GM12873 (cell line): ENCODE results near the gene MICALL2.

ENCODE experiments used
- TF ChIP-seq, protein P1 (sequence below): IDR thresholded peaks from 2 replicates; pipeline ENCODE4 v1.5.1; 2012; ENCODE audit warnings: low read depth, mild to moderate bottlenecking, moderate library complexity, low read length, control low read depth; ENCODE audit not compliant: insufficient read depth; ENCODE audit errors: missing control alignments

Gene MICALL2

DNA sequence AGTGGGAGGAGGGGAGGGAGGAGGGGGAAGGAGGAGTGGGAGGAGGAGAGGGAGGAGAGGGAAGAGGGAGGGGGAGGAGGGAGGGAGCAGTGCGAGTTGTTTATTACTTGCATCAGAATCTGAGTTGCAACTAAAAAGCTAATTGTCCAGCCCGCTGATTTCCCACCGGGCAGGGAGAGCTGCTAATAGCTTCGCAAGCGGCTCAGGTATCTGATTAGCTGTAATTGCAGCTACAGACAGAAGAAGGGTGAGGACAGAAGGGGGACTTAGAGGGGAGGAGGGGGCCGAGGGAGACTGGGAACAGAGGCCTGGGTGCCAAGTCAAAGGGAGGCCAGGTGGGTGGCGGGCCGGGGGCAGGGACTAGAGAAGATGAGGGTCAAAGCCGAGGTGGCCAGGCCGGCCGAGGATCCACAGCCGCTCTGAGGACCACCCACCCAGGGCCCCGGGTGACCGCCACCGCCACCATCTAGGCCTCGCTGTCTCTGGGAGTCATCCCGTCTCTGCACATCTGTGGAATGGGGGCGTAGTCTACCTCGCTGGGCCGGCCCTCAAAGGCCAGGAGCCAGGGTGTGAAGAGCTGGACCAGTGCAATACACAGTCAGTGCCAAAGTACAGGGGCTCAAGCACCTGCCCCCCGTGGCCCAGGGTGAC, 54.2 kb downstream of the MICALL2 start:
- TF ChIP-seq, protein P1, sequence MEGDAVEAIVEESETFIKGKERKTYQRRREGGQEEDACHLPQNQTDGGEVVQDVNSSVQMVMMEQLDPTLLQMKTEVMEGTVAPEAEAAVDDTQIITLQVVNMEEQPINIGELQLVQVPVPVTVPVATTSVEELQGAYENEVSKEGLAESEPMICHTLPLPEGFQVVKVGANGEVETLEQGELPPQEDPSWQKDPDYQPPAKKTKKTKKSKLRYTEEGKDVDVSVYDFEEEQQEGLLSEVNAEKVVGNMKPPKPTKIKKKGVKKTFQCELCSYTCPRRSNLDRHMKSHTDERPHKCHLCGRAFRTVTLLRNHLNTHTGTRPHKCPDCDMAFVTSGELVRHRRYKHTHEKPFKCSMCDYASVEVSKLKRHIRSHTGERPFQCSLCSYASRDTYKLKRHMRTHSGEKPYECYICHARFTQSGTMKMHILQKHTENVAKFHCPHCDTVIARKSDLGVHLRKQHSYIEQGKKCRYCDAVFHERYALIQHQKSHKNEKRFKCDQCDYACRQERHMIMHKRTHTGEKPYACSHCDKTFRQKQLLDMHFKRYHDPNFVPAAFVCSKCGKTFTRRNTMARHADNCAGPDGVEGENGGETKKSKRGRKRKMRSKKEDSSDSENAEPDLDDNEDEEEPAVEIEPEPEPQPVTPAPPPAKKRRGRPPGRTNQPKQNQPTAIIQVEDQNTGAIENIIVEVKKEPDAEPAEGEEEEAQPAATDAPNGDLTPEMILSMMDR = no peak

GRCh38 chr7:1404460-1404809, 54.8 kb downstream of the MICALL2 start:
- TF ChIP-seq, protein P1 = no peak

DNA sequence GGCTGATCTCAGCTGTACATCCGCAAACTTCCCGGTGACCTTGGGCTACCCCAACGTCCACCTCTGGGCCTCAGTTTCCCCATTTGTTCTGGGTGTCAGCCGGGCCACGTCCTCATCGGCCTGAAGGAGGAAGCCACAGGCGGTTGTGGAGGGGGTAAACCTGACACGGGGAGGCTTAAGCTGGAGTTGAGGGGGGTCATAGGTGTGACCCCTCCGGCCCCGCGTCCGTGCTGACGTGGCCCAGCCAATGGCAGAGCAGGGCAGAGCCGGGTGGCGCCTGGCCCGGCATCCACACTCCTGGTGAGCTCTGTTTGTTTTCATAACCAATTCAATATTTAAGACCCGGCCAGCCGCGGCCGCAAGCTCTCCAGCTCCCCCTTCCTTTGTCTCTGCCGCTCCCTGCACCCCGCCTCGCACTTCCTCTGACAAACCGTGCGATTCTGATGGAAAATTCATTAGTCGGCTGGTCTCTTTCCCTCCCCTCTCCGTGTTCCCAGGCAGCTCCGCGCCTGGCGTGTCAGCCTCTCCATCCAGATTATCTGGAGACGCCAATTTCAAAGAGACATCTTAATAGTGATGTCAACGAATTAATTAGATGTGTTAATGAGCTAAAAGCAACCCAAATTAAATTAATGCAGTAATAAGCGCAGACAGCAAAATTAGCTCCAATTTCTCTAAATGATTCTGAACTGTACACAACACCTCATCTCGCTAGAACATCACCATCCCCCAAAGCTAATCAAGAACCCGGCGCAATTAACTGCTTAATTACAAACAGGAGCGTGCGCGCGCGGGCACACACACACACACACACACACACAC, 55.4 kb downstream of the MICALL2 start:
- TF ChIP-seq, protein P1 = no peak

GRCh38 chr7:1402791-1403637, 56.3 kb downstream of the MICALL2 start:
- TF ChIP-seq, protein P1 = no peak

DNA sequence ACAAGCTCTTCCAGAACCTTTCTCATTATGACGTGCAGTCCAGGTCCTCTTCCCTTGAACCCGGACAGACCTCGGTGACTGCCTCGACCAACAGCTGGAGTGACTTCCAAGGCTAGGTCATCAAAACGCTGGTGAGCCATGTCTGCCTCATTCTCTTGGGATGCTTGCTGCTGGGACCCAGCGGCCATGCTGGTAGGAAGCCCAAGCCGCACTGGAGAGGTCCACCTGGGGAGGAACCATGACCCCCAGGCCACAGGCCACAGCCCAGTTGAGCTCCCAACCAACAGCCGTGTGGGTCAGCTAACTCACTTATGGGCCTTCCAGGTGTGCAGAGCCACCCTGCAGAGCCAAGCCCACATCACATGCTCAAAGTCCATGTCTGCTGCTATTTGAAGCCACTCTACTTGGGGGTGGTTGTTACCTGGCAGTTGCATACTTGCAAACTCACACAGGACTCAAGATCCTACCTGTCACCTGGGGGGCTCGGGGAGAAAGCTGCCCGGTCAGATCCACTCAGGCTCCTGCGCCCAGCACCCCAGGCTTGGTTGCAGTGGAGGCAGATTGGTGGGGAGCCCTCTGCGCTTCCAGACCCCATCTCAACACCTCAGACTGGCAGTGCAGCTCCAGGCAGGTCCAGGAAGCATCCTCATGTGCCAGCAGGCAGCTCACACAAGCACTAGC, 57.0 kb downstream of the MICALL2 start:
- TF ChIP-seq, protein P1 = no peak

DNA sequence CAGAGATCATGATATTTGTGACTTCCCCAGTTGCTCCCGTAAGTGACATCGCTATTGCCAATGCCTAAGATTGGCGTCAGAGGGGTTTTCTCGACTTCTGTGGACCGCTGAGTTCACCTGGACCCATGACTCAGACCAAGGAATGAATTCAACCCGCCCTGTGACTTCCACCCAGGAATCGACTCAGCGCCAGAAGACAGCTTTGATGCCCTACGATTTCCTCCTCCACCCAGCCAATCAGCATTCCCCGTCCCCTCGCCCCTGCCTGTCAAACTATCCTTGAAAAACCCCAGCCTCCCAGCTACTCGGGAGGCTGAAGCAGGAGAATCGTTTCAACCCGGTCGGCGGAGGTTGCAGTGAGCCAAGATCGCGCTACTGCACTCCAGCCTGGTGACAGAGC, 58.3 kb downstream of the MICALL2 start:
- TF ChIP-seq, protein P1 = no peak

DNA sequence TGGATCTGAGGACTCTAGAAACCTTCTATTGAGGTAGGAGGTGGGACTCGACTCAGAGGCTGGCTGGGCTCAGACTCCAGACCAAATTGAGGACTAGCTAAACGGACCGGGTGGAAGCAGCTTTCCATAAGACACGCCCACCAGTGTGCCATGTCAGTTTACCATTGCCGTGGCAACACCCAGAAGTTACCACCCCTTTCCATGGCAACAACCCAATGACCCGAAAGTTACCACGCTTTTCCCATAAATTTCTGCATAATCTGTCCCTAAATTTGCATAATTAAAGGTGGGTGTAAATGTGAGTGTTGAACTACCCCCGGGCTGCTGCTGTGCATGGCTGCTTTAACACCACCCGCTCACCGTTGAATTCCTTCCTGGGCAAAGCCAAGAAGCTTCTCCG, 58.9 kb downstream of the MICALL2 start:
- TF ChIP-seq, protein P1 = no peak
